LNCaP clone FGC (cell line): Measurements from ENCODE around the gene DNAH6.

Source experiments
- DNase-seq: peaks from one replicate; pipeline ENCODE4 v3.0.0-alpha.2; 2011; ENCODE audit warnings: low read depth
- H3K4me3 ChIP-seq: 2 replicates; pipeline ENCODE4 v1.5.1; 2011; ENCODE audit warnings: mild to moderate bottlenecking, low read depth, low read length, control low read depth
- TF ChIP-seq, protein P1 (sequence below): IDR thresholded peaks from 2 replicates; pipeline ENCODE4 v1.5.1; 2012; ENCODE audit warnings: mild to moderate bottlenecking; ENCODE audit not compliant: control insufficient read depth, insufficient read depth; ENCODE audit errors: extremely low read depth

Gene DNAH6

DNA sequence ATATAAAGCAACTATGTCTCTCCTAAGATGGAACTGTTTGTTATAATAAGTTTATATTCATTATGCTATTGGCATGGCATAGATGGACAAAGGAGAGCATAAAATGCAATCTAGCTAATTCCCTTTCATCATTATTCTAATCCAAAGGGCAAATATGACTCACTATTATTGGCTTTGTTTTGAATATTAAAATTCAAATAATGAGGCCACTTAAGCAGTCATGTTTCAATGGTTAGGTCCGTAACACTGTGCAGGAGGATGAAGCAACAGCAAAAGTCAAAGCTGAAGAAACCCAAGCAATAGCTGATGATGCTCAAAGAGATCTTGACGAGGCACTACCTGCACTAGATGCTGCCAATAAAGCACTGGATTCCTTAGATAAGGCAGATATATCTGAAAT lies 187.5 kb downstream of the DNAH6 start:
- H3K4me3 ChIP-seq, result no peak overlapping the region
- TF ChIP-seq, protein P1, sequence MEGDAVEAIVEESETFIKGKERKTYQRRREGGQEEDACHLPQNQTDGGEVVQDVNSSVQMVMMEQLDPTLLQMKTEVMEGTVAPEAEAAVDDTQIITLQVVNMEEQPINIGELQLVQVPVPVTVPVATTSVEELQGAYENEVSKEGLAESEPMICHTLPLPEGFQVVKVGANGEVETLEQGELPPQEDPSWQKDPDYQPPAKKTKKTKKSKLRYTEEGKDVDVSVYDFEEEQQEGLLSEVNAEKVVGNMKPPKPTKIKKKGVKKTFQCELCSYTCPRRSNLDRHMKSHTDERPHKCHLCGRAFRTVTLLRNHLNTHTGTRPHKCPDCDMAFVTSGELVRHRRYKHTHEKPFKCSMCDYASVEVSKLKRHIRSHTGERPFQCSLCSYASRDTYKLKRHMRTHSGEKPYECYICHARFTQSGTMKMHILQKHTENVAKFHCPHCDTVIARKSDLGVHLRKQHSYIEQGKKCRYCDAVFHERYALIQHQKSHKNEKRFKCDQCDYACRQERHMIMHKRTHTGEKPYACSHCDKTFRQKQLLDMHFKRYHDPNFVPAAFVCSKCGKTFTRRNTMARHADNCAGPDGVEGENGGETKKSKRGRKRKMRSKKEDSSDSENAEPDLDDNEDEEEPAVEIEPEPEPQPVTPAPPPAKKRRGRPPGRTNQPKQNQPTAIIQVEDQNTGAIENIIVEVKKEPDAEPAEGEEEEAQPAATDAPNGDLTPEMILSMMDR, result no peak
- DNase-seq, result no peak

DNA sequence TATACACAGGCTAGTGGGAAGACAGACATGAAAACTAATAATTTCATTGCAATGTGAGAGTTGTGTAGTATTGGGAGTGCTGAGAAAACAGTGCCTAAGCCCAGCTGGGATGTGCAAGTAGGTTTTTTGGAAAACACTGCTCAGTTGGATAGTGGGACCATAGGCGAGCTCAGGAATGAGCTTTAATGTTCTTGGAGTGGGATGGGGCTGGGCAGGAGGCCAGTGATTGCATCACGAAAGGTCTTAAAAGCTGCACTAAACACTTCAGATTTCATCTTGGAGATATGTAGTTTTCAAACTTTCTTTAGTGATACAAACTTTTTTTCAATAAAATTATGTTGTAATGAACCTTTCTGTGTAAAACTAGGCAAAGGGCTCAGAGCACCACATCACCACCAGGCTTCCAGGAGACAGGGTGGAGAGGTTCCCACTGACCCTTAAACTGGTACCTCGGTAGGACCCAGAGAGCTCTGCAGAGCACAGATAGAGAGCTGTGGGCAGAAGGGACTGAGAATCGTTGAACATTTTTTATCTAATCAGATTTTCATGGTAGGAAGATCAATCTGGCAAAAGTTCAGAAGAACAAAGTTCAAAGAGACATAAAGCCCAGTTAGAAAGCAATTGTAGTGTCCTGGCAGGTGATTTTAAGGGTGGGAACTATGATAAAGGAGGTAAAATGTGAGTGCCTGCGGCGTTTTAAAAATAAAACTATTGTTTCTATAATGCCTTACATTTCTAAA lies 188.4 kb downstream of the DNAH6 start:
- TF ChIP-seq, protein P1, result no peak
- no peak for DNase-seq
- no peak overlapping the region for H3K4me3 ChIP-seq

DNA sequence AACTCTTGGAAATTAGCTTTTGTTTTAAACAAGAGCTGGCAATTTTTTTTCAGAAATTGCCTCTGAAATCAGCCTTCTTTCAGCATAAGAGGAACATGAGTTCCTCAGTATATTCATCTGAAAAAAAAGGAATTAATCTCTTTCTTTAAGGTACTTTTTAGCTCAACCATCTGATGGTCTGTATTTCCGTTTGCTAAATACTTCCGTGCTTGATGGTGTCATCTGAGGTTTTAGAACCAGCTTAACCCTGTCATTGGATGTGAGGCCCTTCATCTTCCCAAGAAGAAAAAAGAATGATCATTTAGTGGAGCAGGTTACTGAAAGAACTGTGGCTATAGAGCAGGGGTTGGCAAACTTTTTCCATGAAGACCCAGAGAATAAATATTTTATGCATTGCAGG lies 189.6 kb downstream of the DNAH6 start:
- DNase-seq, result no peak
- H3K4me3 ChIP-seq, result no peak overlapping the region
- TF ChIP-seq, protein P1, result no peak

DNA sequence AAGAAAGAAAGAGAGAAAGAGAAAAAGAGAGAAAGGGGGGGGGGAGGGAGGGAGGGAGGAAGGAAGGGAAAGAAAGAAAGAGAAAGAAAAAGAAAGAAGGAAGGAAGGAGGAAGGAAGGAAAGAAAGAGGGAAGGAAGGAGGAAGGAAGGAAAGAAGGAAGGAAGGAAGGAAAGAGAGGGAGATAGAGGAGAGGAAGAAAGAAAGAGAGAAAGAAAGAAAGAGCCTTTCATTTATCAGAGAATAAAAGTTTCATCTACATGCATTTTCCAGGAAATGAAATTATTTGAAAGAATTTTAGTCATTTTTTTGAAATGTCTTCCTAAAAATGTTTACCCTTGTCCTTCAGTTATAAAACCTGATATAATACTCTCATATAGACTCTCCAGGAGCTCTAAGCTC lies 192.1 kb downstream of the DNAH6 start:
- no peak overlapping the region for H3K4me3 ChIP-seq
- TF ChIP-seq, protein P1, result no peak
- DNase-seq, result no peak

DNA sequence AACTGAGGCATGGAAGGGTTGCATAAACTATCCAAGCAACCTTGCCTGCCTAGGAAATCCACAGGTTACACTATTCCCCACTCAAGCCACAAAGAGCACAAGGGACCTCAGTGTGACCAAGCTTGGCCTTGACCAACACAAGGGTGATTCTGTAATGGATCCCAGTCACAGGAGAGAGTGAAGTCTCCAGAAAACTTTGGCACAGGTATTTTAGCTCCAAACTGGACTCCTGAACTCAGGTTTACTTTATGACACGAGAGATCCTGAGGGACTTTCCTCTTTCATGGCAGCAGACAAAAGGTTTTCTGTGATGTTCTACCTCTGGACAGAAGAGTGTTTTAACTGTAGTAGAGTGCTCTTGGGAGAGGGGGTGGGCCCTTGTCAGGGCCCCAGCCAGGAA lies 195.4 kb downstream of the DNAH6 start:
- TF ChIP-seq, protein P1, result no peak
- no peak overlapping the region for H3K4me3 ChIP-seq
- no peak for DNase-seq

DNA sequence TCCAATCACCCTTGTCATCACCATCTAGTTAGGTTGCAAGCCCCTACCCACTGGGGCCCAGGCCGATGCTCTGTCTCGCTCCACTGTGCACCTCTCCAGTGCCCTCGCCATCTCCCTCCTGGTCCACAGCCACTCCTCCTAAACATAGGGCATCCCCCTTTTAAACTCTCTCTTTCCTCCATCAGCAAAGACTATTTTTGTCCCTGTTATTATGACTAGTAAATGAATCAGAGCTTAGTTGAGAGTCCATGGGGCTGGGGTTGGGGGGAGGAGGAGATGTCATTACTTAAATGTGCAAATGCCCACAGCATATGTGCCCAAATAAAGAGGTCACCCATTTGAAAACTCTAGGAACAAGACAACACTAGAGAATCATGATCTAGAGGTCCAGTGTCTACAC lies 197.1 kb downstream of the DNAH6 start:
- no peak for DNase-seq
- TF ChIP-seq, protein P1, result no peak
- no peak overlapping the region for H3K4me3 ChIP-seq

DNA sequence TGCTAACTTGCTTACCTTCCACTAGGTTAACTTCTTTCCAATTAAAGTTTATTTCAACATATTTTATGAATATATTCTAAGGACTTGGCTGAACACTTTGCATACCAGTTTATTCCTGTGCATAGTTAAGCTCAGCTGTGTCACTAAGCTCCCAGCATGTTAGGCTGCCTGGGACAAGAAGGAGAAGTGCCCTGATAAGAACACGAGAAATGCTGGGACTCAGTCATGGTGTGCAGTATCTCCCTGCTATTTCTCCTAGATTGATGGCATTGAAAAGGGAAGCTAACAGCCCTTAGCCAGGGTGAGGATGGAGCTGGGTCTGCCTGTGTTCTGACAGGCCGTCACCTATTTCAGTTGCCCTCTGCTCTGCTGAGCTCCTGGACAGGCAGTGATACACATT lies 200.3 kb downstream of the DNAH6 start:
- DNase-seq, result no peak
- H3K4me3 ChIP-seq, result no peak overlapping the region
- TF ChIP-seq, protein P1, result no peak
